K562 (cell line): ENCODE measurements around the gene FAM174C. TPM values are rescaled to one million over a fixed set of nuclear protein-coding genes. Genes with fewer than 3 reads are reported as not detected.

Experiments used
- ATAC-seq: fragments of 200-7000 bp; cut with Tn5 transposase; 3 replicates; pipeline ENCODE4 v1.9.1; 2020; ENCODE audit warnings: moderate library complexity
- BruUV-seq: library from RNA; stranded (reverse); fragments of 400-500 nt; replicated peaks from 2 replicates; lab custom pipeline; 2021; lab: Mats Ljungman, UMichigan
- CTCF ChIA-PET: fragments of 300-600 bp; formaldehyde crosslinking; extraction: SDS; loops from one replicate; lab custom pipeline; 2021; ENCODE audit warnings: low intra/inter-chr PET ratio; lab: Yijun Ruan, JAX
- POLR2A ChIA-PET: fragments of 300-600, 350-650 bp; sonication (Branson Sonifier 250); formaldehyde crosslinking; extraction: SDS; loops from one replicate; lab custom pipeline; 2021; ENCODE audit warnings: antibody characterized with exemption, inconsistent platforms; lab: Yijun Ruan, JAX
- DNase-seq, 4 experiments: peaks; one replicate each; pipeline versions ENCODE4 v3.0.0 to v3.0.0-alpha.2; 2011 to 2018; ENCODE audit warnings: low spot score in 3 of 4, mixed read lengths in 3 of 4; ENCODE audit errors: extremely low read depth in 1 of 4
- FAIRE-seq: peaks from 2 replicates; lab custom pipeline; 2011; peaks lifted over from hg19 to GRCh38; lab: Jason Lieb, UNC
- H2AFZ ChIP-seq: 2 replicates; pipeline ENCODE4 v1.6.0; 2011; ENCODE audit warnings: low read depth, low read length, control low read depth, inconsistent platforms
- H3K27ac ChIP-seq: fragments of 200-600 bp; 3 replicates; pipeline ENCODE4 v1.8.0; 2011; ENCODE audit warnings: low read depth, mild to moderate bottlenecking, control low read depth, inconsistent platforms, low read length, moderate library complexity, mixed read lengths; ENCODE audit errors: extremely low read depth
- H3K27me3 ChIP-seq, 2 experiments: fragments of 300-600 bp in 1 of 2; 2 replicates in 1 of 2; 3 replicates in 1 of 2; pipeline versions ENCODE4 v1.6.0 to v1.8.0; 2011; ENCODE audit warnings: inconsistent platforms in 2 of 2, low read length in 2 of 2, mild to moderate bottlenecking in 1 of 2, mixed read lengths in 1 of 2, moderate library complexity in 1 of 2; ENCODE audit not compliant: control insufficient read depth in 2 of 2, insufficient read depth in 2 of 2
- H3K36me3 ChIP-seq: fragments of 300-600 bp; 3 replicates; pipeline ENCODE4 v1.8.0; 2011; ENCODE audit warnings: mild to moderate bottlenecking, low read length, inconsistent platforms; ENCODE audit not compliant: control insufficient read depth, insufficient read depth
- H3K4me1 ChIP-seq, 2 experiments: fragments of 200-600 bp in 1 of 2; replicated peaks in 1 of 2; 2 replicates in 1 of 2; 3 replicates in 1 of 2; pipeline versions ENCODE4 v1.5.1 to v1.8.0; 2011; ENCODE audit warnings: inconsistent platforms in 2 of 2, low read length in 2 of 2, mild to moderate bottlenecking in 1 of 2, mixed read lengths in 1 of 2, moderate library complexity in 1 of 2; ENCODE audit not compliant: control insufficient read depth in 2 of 2, insufficient read depth in 2 of 2
- H3K4me2 ChIP-seq: 2 replicates; pipeline ENCODE4 v1.6.1; 2011; ENCODE audit warnings: low read length, control low read depth, inconsistent platforms, mixed read lengths; ENCODE audit not compliant: insufficient read depth
- H3K4me3 ChIP-seq: fragments of 200-600 bp; sonication (generic), shearing (Covaris generic); 2 replicates; pipeline ENCODE4 v1.5.1; 2016; ENCODE audit warnings: control low read depth, inconsistent platforms
- H3K79me2 ChIP-seq: fragments of 200-600 bp; 3 replicates; pipeline ENCODE4 v1.8.0; 2011; ENCODE audit warnings: low read length, inconsistent platforms; ENCODE audit not compliant: control insufficient read depth, insufficient read depth
- H3K9ac ChIP-seq, 2 experiments: 2 replicates each; pipeline versions ENCODE4 v1.6.0 to v1.6.1; 2011; ENCODE audit warnings: low read depth in 2 of 2, low read length in 2 of 2, control low read depth in 1 of 2, inconsistent platforms in 1 of 2, mild to moderate bottlenecking in 1 of 2, mixed read lengths in 1 of 2; ENCODE audit not compliant: insufficient read depth in 1 of 2
- H3K9me1 ChIP-seq: one replicate; pipeline ENCODE4 v1.6.0; 2011; ENCODE audit warnings: inconsistent platforms, mild to moderate bottlenecking, low read length, moderate library complexity; ENCODE audit not compliant: control insufficient read depth, insufficient read depth
- H3K9me3 ChIP-seq: replicated peaks from 2 replicates; pipeline ENCODE4 v1.5.1; 2011; ENCODE audit warnings: low read depth, low read length, inconsistent platforms; ENCODE audit not compliant: control insufficient read depth, insufficient read depth
- H4K20me1 ChIP-seq: replicated peaks from 2 replicates; pipeline ENCODE4 v1.6.1; 2011; ENCODE audit warnings: low read length, inconsistent platforms, mixed read lengths; ENCODE audit not compliant: control insufficient read depth, insufficient read depth
- BHLHE40 ChIP-seq: IDR thresholded peaks from 2 replicates; pipeline ENCODE4 v1.6.1; 2011; ENCODE audit warnings: low read length, improper control_type of control experiment
- DACH1 ChIP-seq: fragments of 450-650 bp; IDR thresholded peaks from 2 replicates; pipeline ENCODE4 v1.6.1; 2018; ENCODE audit not compliant: partially characterized antibody
- EHMT2 ChIP-seq: fragments of 450-650 bp; IDR thresholded peaks from 2 replicates; pipeline ENCODE4 v1.6.1; 2018; ENCODE audit warnings: antibody characterized with exemption
- EZH2 ChIP-seq: IDR thresholded peaks from 2 replicates; pipeline ENCODE4 v1.6.1; 2012; ENCODE audit warnings: low read depth, mild to moderate bottlenecking, inconsistent platforms, low read length, borderline replicate concordance
- KDM1A ChIP-seq, 2 experiments: fragments of 450-650 bp; IDR thresholded peaks; 2 replicates each; pipeline ENCODE4 v1.6.1; 2016; ENCODE audit warnings: mild to moderate bottlenecking in 2 of 2
- SIN3A ChIP-seq, 2 experiments: fragments of 150-350 bp in 1 of 2; IDR thresholded peaks; 2 replicates each; pipeline ENCODE4 v1.6.1; 2011 to 2016; ENCODE audit warnings: borderline replicate concordance in 2 of 2, low read depth in 2 of 2, low read length in 2 of 2, mild to moderate bottlenecking in 2 of 2, moderate library complexity in 2 of 2; ENCODE audit not compliant: control insufficient read depth in 1 of 2
- ZC3H4 ChIP-seq: sonication (generic); formaldehyde crosslinking; IDR thresholded peaks from 2 replicates; pipeline ENCODE4 v1.9.0; 2021; ENCODE audit warnings: missing genetic modification reagents, borderline replicate concordance
- ZNF717 ChIP-seq: fragments of 250-450 bp; sonication (Bioruptor Pico); IDR thresholded peaks from 2 replicates; pipeline ENCODE4 v1.5.0; 2021
- WGBS: fragments of 100-300 bp; shearing (Covaris generic); methylation state at CpG from one replicate; pipeline ENCODE4 v1.1.6; 2016; ENCODE audit warnings: low coverage, mixed read lengths; ENCODE audit not compliant: insufficient coverage; ENCODE audit errors: missing lambda C conversion rate; 5-methylcytosine and 5-hydroxymethylcytosine counted together
- in situ Hi-C: fragments of 300-500 bp; cut with MboI; formaldehyde crosslinking; loops from 4 replicates; pipeline ENCODE4 v1.15.0; 2018; ENCODE audit warnings: inconsistent platforms, mixed read lengths
- intact Hi-C: fragments of 100-400 bp; cut with micrococcal nuclease; formaldehyde crosslinking; loops from 2 replicates; pipeline ENCODE4 v1.14.2; 2022
- polyA plus RNA-seq, 8 experiments: library from polyadenylated mRNA; depleted of rRNA in 4 of 8; stranded (reverse) in 5 of 8; unstranded in 3 of 8; fragments of >200 nt; fragmentation: Nextera tagmentation in 2 of 8; fragmentation: Illumina TruSeq in 1 of 8; extraction: Ambion mirVana in 2 of 8; extraction: Trizol in 1 of 8; gene quantifications; 2 replicates each; pipeline versions ENCODE4 v1.2.1 to v1.2.3, GENCODE V29; 2011 to 2014; ENCODE audit warnings: inconsistent platforms in 1 of 8, missing spikeins in 1 of 8
- total RNA-seq, 7 experiments: library from RNA; depleted of rRNA in 6 of 7; stranded (reverse); fragments of >200 nt in 6 of 7; fragmentation: Illumina TruSeq in 2 of 7; extraction: Trizol in 2 of 7; gene quantifications; 2 replicates each; pipeline versions ENCODE4 v1.2.1 to v1.2.3, GENCODE V29; 2011 to 2021; ENCODE audit warnings: low replicate concordance in 1 of 7
- TF ChIP-seq, protein P1 (sequence below): fragments of 450-650 bp; formaldehyde crosslinking; IDR thresholded peaks from 2 replicates; pipeline ENCODE4 v1.4.0; 2020; ENCODE audit warnings: mild to moderate bottlenecking, mixed read lengths
- TF ChIP-seq, protein P2 (sequence below), 2 experiments: fragments of 450-650 bp in 1 of 2; sonication (generic) in 1 of 2; formaldehyde crosslinking in 1 of 2; IDR thresholded peaks; 2 replicates each; pipeline versions ENCODE4 v1.7.1 to v1.9.0; 2016 to 2022; ENCODE audit warnings: inconsistent platforms in 1 of 2, mild to moderate bottlenecking in 1 of 2, missing genetic modification reagents in 1 of 2

FAM174C gene
- total and polyA plus RNA-seq, 9 of the 15 experiments (the other 6 are each of a cell fraction or from before 2014, with no cell fraction given), result 0.66 to 89.6 (median 20.3) TPM

DNA sequence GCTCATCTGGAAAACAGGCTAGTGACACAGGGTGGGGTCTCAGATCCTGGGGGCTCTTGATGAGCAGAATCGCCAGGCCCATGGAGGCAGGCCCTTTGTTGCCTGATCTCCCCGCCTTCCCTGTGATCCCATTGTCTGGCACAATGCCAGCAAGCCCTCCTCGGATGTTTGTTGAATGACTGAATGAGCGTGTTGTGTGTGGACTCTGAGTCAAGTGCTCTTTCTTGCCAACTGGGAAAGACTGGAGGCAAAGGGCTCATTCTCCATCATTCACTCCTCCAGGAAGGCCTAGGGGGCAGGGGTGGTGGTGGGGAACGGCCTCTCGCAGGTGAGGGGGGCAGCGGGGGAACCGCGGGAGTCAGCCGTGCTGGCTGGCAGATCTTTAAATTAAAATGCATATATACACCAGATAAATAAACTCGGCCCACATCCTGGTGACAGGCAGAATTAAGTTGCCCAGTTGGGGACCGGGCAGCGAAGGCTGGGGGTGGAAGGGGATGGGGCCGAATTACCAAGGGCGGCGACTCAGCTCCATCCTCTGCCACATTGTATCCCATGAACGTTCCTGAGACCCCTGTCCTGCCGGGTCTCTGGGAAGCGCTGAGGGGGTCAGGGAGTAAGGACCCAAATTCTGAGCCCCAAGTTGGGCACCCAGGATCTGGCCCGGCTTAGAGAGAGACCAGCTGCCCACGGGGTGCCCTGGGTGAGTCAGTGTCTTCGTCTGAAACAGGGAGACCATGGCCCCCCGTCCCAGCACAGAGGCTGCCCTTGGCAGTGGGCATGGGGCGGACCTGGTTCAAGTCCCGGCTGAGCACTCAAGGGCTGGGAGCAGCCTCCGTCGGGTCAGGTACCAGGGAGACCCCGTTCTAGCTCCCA is 34.9 kb downstream of the FAM174C start:
- Histone ChIP-seq H3K27me3 (no peaks in the 10 kb centered on the region), H2AFZ (no peak overlapping the region), H3K9me1 (no peaks in the 10 kb centered on the region), H3K27ac (no peak overlapping the region), H4K20me1 (peaks cover 8% of the 10 kb centered on the region; the same call in 1 of the 2 replicates), H3K4me2 (no peak overlapping the region), H3K79me2 (peaks cover 16% of the 10 kb centered on the region; the same call in 2 of the 3 replicates), H3K36me3 (no peaks in the 10 kb centered on the region), H3K4me1 (peaks cover 6 to 71% of the 10 kb centered on the region in 2 experiments), H3K9me3 (no peaks in the 10 kb centered on the region), H3K4me3 (no peak overlapping the region), H3K9ac (peak overlapping the region in 1 of 2 experiments; percentile 71; a peak in 1 of 4 replicates)
- ATAC-seq (no peak), DNase-seq (no peak), FAIRE-seq (no peak)
- in situ Hi-C loops, result no loop called here
- intact Hi-C loops, result no loop called here
- ChIA-PET CTCF (interaction anchor here (0.6 kb wide), 1 partner anchor 233 kb away, joined by 6 read pairs; no protein-coding TSS in a partner anchor), POLR2A (interaction anchor here (0.7 to 1.4 kb wide), 2 partner anchors 17 to 41 kb away, joined by 3 to 5 read pairs; partner anchors contain the start of gene CIRBP)
- 61% methylated on average over 25 of the region's 28 CpGs for WGBS
- BruUV-seq, result no TSS peak
- TF ChIP-seq ZNF717 (CRISPR knock-in tag) (no peak), KDM1A (IDR thresholded peaks at IDR 0.05) (peak; percentile 93 to 96), SIN3A (IDR thresholded peaks at IDR 0.05; ENCODE audit: borderline replicate concordance in 2 of 2, control insufficient read depth in 1 of 2, low read depth in 2 of 2, low read length in 2 of 2) (no peak), EHMT2 (no peak), DACH1 (no peak), ZC3H4 (no peak), BHLHE40 (no peak), EZH2 (no peak)
- TF ChIP-seq, protein P1, sequence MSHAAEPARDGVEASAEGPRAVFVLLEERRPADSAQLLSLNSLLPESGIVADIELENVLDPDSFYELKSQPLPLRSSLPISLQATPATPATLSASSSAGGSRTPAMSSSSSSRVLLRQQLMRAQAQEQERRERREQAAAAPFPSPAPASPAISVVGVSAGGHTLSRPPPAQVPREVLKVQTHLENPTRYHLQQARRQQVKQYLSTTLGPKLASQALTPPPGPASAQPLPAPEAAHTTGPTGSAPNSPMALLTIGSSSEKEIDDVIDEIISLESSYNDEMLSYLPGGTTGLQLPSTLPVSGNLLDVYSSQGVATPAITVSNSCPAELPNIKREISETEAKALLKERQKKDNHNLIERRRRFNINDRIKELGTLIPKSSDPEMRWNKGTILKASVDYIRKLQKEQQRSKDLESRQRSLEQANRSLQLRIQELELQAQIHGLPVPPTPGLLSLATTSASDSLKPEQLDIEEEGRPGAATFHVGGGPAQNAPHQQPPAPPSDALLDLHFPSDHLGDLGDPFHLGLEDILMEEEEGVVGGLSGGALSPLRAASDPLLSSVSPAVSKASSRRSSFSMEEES (CRISPR knock-in tag), result no peak
- TF ChIP-seq, protein P2, sequence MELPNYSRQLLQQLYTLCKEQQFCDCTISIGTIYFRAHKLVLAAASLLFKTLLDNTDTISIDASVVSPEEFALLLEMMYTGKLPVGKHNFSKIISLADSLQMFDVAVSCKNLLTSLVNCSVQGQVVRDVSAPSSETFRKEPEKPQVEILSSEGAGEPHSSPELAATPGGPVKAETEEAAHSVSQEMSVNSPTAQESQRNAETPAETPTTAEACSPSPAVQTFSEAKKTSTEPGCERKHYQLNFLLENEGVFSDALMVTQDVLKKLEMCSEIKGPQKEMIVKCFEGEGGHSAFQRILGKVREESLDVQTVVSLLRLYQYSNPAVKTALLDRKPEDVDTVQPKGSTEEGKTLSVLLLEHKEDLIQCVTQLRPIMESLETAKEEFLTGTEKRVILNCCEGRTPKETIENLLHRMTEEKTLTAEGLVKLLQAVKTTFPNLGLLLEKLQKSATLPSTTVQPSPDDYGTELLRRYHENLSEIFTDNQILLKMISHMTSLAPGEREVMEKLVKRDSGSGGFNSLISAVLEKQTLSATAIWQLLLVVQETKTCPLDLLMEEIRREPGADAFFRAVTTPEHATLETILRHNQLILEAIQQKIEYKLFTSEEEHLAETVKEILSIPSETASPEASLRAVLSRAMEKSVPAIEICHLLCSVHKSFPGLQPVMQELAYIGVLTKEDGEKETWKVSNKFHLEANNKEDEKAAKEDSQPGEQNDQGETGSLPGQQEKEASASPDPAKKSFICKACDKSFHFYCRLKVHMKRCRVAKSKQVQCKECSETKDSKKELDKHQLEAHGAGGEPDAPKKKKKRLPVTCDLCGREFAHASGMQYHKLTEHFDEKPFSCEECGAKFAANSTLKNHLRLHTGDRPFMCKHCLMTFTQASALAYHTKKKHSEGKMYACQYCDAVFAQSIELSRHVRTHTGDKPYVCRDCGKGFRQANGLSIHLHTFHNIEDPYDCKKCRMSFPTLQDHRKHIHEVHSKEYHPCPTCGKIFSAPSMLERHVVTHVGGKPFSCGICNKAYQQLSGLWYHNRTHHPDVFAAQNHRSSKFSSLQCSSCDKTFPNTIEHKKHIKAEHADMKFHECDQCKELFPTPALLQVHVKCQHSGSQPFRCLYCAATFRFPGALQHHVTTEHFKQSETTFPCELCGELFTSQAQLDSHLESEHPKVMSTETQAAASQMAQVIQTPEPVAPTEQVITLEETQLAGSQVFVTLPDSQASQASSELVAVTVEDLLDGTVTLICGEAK (IDR thresholded peaks at IDR 0.05), result no peak
- TF ChIP-seq, protein P2 (CRISPR knock-in tag; IDR thresholded peaks at IDR 0.05), result no peak
